ENCODE results near the gene COX6A1.
"Not testable (repeated sequence)": the region's sequence is repeated elsewhere in the genome, so short reads cannot be mapped to it uniquely, and the experiment has no call there.

COX6A1 gene

DNA sequence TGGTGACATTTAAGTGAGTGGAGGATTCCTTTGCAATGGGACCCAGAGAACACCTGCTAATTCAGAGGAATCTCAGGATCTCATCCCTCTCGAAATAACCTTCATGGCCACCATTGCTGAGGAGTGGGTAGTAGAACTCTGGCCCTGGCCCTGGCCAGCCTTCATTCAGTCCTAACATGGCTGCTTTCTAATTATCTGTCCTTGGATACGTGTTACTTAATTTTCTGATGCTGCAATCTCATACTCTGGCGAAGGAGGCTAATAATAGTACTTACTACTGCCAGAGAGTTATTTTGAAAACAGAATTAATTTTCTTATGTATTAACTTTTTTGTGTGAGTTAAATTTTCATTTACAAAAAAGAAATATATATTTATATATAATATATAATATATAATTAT is 12.1 kb upstream of the COX6A1 start:
- DNase-seq (ENCODE audit: low read depth, low spot score): no peak

DNA sequence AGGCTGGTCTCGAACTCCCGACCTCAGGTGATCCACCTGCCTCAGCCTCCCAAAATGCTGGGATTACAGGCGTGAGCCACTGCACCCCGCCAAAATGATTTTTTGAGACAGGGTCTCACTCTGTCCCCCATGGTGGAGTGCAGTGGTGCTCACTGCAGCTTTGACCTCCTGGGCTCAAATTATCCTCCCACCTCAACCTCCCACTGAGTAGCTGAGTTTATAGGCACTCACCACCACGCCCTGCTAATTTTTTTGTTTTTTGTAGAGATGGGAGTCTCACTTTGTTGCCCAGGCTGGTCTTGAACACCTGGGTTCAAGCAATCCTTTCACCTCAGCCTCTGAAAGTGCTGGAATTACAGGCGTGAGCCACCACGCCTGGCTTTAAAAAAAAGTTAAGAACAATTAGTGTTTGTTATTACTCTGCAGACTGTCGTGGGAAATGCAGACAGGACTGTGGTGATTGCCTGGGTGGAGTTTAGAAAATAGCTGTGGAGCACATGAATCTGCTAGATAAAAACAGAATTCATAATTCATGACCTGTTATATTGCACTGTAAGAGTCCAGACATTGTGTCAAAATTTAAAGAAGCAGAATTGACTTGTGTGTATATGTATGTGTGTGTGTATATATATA is 9.2 kb upstream of the COX6A1 start:
- DNase-seq (ENCODE audit: low read depth, low spot score): no peak

DNA sequence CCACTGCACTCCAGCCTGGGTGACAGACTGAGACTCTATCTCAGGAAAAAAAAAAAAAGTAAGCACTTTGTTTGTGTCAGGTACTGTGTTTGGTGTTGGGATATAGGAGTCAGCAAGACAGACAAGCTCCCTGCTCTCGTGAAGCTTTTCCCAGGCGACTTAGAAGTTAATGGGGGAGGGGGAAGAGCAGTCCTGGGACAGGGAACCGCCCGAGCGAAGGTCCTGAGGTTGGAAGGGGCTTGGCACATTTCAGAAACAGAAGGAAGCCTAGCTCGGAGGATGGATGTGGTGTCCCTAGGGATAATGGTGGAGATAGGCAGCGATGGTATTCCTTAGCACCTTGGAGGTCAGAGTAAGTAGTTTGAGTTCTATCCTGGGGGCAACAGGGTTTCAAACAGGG is 8.5 kb upstream of the COX6A1 start:
- DNase-seq (ENCODE audit: low read depth, low spot score): peak; percentile 30

DNA sequence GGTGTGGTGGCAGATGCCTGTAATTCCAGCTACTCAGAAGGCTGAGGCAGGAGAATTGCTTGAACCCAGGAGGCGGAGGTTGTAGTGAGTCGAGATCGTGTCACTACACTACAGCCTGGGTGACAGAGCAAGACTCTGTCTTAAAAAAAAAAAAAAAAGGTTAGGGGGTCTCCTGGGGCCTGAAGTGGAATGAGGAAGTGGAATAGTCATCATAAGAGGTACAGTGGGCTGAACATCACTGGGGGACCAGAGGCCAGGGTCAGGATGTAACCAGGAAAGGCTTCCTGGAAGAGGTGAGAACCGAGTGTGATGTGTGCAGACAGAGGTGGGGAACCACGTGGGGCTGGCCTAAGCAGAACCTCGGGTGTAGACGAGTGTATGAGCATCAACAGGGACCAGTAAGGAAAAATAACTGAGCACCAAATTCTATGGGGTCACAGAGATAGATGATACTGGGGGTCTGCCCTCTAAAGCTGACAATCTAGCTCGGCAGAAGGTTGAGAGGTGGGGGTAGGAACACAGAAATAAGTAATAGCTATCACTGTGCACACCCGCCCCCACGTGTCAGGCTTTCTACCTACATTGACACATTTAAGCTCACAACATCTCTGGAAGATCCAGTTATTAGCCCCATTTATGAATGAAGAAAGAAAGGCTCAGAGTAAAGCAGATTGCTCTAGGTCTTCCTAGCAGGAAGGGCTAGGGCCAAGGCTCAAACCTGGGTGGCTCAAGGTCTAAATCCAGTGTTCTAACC is 5.0 kb upstream of the COX6A1 start:
- no peak for DNase-seq (ENCODE audit: low read depth, low spot score)

DNA sequence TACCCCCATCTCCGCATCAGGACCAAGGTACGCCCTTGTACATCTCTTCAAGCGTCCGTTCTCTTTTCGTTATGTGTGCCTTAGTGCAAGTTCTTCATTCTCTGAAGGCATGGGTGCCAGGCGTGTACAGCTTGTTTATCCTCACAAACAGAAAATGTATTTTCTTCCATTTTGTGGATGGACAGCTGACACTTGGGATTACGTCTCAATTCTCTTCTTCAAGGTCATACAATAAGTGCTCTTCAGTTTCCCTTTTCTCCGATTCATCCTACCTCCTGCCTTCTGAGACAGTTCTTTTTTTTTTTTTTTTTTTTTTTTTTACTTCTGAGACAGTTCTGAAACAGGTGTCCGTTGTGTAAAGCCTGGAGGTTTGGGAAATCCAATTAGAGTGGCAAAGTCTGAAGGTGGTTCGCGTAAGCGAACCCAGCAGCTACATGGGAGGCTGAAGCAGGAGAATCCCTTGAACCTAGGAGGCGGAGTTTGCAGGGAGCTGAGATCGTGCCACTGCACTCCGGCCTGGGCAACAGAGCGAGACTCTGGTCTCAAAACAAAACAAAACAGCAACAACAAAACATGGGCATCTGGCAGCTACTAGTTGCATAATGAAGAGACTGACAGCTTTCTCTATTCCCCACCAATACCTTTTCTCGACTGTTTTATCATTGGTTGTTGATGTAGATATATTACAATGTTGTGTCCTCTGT is 734 bp downstream of the COX6A1 start:
- DNase-seq (ENCODE audit: low read depth, low spot score): no peak

DNA sequence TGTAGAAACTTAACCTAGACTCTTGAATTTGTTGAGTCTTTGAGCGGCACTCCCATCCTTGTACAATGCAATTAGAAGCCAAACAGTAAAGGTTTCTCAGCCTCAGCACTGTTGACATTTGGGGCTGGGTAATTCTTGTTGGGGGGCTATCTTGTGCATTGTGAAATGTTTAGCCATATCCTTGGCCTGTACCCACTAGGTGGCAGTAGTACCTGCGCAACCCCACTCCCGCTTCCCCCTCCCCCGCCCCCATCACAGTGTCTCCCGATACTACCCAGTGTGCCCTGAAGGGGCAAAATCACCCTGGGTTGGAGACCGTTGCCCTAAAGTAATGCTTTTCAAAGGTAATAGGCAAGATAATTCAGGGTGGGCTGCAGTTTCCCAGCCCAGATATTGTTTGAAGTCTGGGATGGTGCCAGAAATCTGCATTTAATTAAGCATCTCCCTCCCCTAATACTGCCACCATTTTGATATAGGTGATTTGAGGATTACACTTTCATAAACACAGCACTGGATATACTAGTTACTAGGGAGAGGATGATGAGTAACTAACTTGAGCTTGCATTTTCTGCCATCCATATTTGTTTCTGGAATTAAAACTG is 1.8 kb downstream of the COX6A1 start:
- DNase-seq (ENCODE audit: low read depth, low spot score): peak; percentile 64

DNA sequence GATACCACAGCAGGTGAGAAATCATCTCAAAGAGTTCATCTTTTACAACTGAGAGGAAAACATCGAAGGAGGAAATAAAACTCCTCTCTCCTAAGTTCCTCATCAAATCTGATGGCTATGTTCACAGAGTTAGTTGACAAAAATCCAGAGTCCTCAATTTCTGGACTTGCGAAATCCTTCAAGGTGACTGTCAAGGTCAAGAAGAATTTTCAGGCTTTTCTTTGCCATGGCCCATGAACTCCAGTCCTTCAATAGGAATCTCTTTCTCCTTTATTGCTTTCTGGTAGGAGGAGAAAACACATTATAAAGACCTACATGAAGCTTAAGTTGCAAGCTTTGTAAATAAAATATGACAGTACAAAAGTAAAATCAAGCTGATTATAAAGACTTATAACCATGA is 6.8 kb downstream of the COX6A1 start:
- no peak for DNase-seq (ENCODE audit: low read depth, low spot score)

DNA sequence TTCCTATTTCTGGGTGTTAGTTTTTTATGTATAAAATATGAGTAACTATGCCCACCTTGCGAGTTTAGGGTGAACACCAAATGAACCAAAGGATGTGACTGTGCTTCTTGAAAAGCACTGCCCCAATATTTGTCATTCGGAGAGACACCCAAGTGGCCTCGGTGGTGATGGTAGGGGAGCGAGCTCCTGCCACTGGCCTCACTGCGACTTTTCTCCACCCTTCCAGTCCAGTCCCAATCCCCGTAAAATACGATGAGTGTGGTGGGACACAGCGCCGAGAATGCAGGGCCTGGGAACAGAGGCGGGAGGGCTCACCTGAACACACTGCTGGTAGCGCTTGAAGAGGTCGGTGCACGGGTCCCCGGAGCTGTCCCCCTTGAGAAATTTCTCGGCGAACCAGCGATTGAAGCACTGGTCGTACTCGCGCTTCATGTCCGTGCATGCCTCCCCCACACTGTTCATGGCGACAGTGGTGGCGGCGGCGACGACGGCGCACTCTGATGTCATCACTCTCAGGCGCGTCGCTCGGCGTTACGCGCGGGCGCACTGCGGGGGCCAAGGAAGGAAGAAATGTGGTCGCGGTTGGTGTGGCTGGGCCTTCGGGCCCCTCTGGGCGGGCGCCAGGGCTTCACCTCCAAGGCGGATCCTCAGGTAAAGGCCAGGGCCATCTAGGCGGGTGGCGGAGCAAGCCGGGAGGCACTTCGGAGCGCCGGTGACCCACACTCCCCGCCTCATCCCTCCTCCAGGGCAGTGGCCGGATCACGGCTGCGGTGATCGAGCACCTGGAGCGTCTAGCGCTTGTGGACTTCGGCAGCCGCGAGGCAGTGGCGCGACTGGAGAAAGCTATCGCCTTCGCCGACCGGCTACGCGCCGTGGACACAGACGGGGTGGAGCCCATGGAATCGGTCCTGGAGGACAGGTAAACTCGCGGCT is 8.3 kb downstream of the COX6A1 start, which contains the start of the genes GATC and TRIAP1:
Gene GATC, plus strand, starts transcription at position 534 of the 933 bp plus-strand sequence. Its CDS starts 37 bp downstream, at position 571.
Gene TRIAP1, minus strand, starts transcription at position 474 of the 933 bp plus-strand sequence. Its CDS starts 12 bp downstream, at position 462.
- DNase-seq (ENCODE audit: low read depth, low spot score): peak; percentile 96

DNA sequence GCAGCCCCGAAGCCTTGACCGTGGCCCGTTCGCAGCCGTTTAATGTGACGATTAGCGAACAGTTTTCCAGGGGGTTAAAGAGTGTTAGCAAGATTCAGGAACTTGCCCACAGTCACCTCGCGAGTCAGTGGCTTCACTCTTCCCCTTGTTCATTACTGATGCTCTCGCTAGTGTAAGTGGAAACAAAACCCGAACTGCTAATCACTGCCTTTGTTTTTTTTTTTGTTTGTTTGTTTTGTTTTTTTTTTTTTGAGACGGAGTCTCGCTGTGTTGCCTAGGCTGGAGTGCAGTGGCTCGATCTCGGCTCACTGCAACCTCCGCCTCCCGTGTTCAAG is 8.9 kb downstream of the COX6A1 start:
- DNase-seq (ENCODE audit: low read depth, low spot score): not testable (repeated sequence)

DNA sequence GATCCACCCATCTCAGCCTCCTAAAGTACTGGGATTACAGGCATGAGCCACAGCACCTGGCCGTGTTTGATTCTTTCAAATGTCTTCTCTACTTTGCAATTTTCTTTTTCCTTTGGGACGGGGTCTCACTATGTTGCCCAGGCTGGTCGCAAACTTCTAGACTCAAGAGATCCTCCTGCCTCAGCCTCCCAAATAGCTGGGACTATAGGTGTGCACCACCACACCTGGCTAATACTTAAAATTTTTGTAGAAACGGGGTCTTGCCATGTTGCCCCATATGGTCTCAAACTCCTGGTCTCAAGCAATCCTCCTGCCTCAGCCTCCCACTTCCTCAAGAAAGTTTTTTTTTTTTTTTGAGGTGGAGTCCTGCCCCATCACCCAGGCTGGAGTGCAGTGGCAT is 10.1 kb downstream of the COX6A1 start:
- no peak for DNase-seq (ENCODE audit: low read depth, low spot score)

DNA sequence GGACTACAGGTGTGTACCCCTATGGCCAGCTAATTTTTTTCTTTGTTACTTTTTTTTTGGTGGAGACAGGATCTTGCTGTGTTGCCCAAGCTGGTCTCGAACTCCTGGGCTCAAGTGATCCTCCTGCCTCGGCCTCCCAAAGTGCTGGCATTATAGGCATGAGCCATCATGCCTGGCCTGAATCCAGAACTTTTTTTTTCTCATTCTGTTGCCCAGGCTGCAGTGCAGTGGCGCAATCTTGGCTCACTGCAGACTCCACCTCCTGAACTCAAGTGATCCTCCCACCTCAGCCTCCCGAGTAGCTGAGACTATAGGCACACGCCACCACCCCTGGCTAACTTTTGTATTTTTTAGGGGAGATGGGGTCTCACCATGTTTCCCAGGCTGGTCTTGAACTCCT is 14.6 kb downstream of the COX6A1 start:
- DNase-seq (ENCODE audit: low read depth, low spot score): not testable (repeated sequence)

DNA sequence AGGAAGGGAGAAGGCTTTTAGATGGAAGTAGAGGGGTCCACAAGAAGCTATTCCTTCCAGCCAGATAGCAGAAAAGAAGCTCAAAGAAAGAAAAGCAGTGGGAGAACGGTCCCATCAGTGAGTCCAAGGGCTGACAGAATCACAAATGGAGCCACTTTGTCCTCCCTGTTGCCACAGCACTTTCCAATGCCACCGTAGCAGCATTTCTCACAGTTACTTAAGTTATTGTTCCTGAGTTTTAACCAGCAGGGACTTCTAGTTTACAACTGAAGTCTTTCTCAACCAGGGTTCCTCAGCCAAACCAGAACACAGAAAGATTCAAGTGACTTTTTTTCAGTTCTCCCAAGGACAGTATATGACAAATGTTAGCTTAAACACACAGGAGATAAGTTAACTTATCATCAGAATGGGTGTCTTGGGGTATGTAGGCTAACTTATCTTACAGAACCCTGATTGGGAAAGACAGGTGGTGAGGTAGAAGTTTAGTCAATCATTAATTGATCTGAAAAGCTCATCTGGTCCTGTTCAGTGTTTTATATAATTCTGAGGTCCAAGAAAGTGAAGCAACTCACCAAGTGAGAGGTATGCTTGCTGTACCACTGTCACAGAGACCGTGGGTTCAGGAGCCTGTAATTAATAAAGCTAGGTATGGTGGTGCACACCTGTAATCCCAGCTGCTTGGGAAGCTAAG is 15.3 kb downstream of the COX6A1 start:
- no peak for DNase-seq (ENCODE audit: low read depth, low spot score)

DNA sequence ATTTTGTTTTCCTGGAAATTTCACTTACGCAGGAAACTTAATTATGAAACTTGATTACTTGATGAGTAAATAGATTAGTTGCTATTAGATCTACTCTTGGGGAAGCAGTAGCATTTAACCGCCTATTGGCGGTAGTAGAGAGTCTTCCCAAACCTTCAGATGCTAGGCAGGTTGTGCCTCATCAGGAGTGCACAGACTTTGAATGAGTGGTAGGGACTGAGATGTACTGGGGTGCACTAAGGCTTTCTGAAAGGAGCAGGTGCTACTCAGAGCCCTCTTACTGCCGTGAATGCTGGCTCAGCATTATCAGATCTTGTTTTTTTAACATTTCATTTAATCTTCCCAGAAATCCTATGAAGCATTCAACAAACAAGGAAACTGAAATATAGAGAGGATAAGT is 16.1 kb downstream of the COX6A1 start:
- DNase-seq (ENCODE audit: low read depth, low spot score): no peak

DNA sequence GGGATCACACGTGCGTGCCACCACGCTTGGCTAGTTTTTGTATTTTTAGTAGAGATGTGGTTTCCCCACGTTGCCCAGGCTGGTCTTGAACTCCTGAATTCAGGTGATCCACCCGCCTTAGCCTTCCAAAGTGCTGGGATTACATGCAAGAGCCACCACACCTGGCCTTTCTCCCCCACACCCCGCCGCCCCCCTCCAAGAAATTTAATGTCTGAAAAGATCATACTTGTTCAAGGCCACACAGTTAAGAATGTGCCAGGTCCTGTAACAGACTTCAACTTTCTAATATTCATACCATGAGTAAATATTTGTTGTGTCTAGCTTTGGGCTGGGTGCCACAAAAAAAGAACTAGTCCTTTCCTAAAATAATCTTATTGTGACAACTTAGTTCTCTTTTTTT is 17.4 kb downstream of the COX6A1 start:
- DNase-seq (ENCODE audit: low read depth, low spot score): no peak

DNA sequence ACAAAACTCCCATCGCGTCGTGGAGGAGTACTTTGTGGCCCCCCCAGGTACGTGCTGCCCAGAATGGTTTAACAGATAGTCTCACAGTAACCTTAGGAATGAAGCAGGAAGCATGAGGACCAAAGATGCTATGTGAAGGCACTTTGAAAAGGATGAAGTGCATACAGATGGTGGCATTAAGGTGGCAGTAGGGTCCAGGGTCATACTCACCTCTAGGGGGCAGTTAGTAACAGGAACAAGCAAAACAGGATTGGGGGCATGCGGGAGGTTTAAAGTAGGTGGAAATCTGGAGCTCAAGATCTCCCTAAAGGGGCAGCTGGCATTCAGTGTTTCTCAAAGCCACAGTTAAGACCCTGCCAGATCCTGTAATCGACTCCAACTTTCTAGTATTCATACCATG is 19.2 kb downstream of the COX6A1 start:
- DNase-seq (ENCODE audit: low read depth, low spot score): peak; percentile 46

DNA sequence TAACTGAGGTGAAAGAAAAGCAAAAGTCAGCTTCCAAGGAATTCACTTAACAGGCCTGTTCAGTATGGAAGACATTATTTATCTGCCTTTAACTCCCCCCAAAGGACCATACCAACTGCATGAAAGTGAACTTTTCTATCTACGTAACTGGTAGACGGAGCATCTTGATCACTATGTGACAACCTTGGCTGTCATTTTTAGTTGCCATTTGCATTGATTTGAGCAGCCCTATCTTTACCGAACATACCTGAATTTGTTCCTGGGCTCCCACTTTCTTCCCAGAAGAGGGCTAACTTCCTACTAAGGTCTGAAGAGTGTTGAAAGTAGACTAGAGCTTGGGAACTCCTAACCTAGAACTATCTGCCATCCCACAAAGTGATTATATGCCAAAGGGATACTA is 22.2 kb downstream of the COX6A1 start:
- no peak for DNase-seq (ENCODE audit: low read depth, low spot score)

DNA sequence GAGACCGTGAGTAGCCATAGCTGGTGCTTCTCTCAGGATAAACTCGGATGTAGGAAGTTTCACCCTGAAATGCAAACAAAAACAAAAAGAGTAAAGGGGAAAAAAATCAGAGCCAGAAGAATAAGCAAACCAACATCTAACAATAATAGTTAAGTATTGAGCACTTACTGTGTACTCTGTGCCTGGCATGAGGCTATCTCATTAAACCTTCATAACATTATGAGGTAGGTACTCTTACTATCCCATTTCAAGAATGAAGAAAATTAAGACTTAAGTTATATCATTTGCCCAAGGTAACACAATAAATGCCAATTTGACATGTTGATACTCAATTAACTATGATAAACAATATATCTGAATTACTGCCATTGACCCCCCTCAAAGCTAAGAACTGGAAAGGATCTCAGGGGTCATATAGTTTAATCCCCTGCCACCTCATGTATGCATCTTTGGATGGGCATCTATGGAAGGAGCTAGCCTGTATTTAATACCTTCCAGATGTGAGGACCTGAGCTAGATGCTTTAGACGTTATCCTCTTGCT is 24.3 kb downstream of the COX6A1 start:
- DNase-seq (ENCODE audit: low read depth, low spot score): no peak

DNA sequence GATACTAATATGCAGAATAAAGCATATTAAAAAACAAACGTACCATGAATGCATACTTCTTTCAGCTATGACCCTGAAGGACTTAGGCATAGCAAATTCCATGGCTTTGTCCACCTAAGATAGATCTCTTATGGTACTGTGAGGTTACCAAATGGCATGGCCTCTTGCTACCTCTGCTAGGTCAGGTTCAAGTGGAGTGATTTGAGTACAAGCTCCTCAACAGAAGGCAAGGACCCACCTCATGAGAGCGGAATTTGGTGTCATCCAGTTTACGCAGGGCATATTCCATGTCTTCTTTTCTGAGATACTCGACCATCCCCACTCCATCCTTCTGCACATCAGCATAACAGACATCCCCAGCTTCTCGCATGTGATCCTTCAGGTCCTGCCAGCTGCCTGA is 25.8 kb downstream of the COX6A1 start:
- DNase-seq (ENCODE audit: low read depth, low spot score): no peak

DNA sequence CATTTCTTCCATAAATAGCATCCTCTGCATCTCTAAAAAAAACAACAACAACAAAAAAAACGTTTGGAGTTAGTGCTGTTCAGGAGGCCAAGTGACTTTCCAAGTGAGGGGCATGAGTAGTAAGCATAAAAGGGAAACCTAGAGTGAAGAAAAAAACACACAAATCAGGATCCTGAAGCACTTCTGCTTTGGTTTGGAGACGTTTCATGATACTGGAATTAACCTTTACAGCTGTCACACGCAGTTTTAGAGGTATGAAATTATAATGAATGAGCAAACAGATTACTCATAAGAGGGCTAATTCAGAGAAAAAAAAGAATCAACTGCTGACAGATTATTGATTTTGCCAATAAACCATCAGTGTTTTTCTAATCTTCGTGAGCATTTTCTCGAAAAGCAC is 27.8 kb downstream of the COX6A1 start:
- DNase-seq (ENCODE audit: low read depth, low spot score): no peak

DNA sequence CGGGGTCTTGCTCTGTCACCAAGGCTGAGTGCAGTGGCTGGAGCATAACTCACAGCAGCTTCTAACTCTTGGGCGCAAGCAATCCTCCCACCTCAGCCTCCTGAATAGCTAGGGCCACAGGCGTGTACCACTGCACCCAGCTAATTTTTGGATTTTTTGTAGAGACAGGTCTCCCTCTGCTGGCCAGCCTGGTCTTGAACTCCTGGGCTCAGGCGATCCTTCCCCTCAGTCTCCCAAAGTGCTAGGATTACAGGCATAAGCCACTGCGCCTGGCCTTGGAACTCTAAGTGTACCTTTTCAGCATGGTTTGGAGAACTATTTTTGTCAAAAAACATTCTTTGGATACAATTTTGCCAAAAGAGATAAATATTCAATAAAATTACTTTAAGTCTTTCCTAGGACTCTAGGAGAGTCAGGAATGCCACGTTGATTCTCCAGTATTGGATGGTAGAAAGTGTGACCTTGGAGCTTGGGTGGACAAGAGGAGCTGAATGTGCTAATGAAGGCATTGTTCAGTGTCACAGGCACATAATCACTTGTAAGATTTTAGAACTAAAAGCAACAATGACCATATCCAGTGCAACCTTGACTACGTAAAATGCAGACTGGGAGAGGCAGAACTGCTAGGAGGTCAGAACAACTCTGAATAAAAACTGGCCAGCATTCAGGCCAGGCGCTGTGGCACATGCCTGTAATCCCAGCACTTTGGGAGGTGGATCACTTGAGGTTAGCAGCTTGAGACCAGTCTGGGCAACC is 28.8 kb downstream of the COX6A1 start:
- peak; percentile 80 for DNase-seq (ENCODE audit: low read depth, low spot score)

Data from ELF-1 (cell line).